Glutamatergic neuron (in vitro differentiated cells): ENCODE results near the gene ERICH6B. TPM values are rescaled to one million over a fixed set of nuclear protein-coding genes. Genes with fewer than 3 reads are reported as not detected.

Experiments used
- DNase-seq: peaks from one replicate; pipeline ENCODE4 v3.0.0; 2022
- H3K27ac Mint-ChIP-seq: one replicate; pipeline ENCODE4 v1.8.0; 2020; ENCODE audit warnings: mild to moderate bottlenecking, mixed read lengths, inconsistent platforms; ENCODE audit not compliant: unreplicated experiment
- H3K27me3 Mint-ChIP-seq: one replicate; pipeline ENCODE4 v1.8.0; 2020; ENCODE audit warnings: mild to moderate bottlenecking, moderate library complexity, mixed read lengths, inconsistent platforms; ENCODE audit not compliant: unreplicated experiment
- H3K36me3 Mint-ChIP-seq: one replicate; pipeline ENCODE4 v1.8.0; 2020; ENCODE audit warnings: mild to moderate bottlenecking, mixed read lengths, inconsistent platforms; ENCODE audit not compliant: unreplicated experiment
- H3K4me1 Mint-ChIP-seq: one replicate; pipeline ENCODE4 v1.8.0; 2020; ENCODE audit warnings: mild to moderate bottlenecking, low read depth, mixed read lengths, inconsistent platforms; ENCODE audit not compliant: unreplicated experiment
- H3K4me3 Mint-ChIP-seq: one replicate; pipeline ENCODE4 v1.8.0; 2020; ENCODE audit warnings: mild to moderate bottlenecking, mixed read lengths, inconsistent platforms; ENCODE audit not compliant: unreplicated experiment
- H3K9me3 Mint-ChIP-seq: one replicate; pipeline ENCODE4 v1.8.0; 2020; ENCODE audit warnings: mild to moderate bottlenecking, moderate library complexity, mixed read lengths, inconsistent platforms; ENCODE audit not compliant: unreplicated experiment
- total RNA-seq: library from RNA; stranded (reverse); fragmentation: NEBNext Ultra II Directional; extraction: Animal tissue kit (Norgen Biotek cat#: 25700); gene quantifications from one replicate; pipeline ENCODE4 v1.2.1, GENCODE V29; 2021; ENCODE audit not compliant: unreplicated experiment
- TF ChIP-seq, protein P1 (sequence below): fragments of 200-600 bp; sonication (generic); IDR thresholded peaks from one replicate; pipeline ENCODE4 v1.5.0; 2021; ENCODE audit not compliant: partially characterized antibody, unreplicated experiment

ERICH6B gene
- total RNA-seq, 1 donor from 2014 or later: not detected

DNA sequence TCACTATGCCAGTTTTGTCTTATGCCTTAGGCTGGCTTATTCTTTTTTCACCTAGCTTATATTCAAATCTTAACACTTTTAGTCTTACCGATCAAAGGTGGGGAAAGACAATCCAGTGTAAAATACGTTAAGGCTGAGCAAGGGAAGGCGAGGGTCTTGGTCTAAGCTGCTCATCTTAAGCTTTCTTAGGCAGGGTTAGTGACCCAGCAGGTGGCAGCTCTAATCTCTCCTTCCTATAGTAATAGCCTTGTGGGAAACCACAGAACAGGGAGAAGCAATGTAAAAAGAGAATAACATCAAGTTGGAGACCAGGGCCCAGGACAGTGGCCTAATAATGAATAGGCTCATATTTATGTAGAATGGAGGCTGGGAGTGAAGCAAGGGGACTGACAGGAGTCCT is 104.9 kb downstream of the ERICH6B start:
- Mint-ChIP-seq H3K27ac (no peak overlapping the region), H3K4me3 (no peak overlapping the region), H3K4me1 (no peaks in the 10 kb centered on the region), H3K36me3 (no peaks in the 10 kb centered on the region), H3K9me3 (no peaks in the 10 kb centered on the region), H3K27me3 (no peaks in the 10 kb centered on the region)
- no peak for DNase-seq
- TF ChIP-seq, protein P1, sequence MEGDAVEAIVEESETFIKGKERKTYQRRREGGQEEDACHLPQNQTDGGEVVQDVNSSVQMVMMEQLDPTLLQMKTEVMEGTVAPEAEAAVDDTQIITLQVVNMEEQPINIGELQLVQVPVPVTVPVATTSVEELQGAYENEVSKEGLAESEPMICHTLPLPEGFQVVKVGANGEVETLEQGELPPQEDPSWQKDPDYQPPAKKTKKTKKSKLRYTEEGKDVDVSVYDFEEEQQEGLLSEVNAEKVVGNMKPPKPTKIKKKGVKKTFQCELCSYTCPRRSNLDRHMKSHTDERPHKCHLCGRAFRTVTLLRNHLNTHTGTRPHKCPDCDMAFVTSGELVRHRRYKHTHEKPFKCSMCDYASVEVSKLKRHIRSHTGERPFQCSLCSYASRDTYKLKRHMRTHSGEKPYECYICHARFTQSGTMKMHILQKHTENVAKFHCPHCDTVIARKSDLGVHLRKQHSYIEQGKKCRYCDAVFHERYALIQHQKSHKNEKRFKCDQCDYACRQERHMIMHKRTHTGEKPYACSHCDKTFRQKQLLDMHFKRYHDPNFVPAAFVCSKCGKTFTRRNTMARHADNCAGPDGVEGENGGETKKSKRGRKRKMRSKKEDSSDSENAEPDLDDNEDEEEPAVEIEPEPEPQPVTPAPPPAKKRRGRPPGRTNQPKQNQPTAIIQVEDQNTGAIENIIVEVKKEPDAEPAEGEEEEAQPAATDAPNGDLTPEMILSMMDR: no peak

DNA sequence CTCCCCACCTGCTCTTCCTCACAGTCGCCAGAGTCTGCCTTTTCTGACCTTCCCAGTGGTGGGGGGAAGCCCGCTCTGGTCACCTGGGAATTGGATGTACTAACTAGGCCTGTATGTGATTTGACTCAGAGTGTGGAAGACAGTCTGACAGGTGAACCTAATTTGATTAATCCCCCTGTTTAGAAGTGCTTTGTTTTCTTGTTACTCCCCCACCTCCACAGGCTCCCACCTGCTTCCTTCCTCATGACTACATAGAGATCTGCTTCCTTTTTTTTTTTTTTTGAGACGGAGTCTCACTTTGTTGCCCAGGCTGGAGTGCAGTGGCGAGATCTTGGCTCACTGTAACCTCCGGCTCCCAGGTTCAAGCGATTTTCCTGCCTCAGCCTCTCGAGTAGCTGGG is 106.8 kb downstream of the ERICH6B start:
- Mint-ChIP-seq H3K4me3 (no peak overlapping the region), H3K9me3 (no peaks in the 10 kb centered on the region), H3K27ac (no peak overlapping the region), H3K4me1 (no peaks in the 10 kb centered on the region), H3K36me3 (peaks cover under 1% of the 10 kb centered on the region), H3K27me3 (no peaks in the 10 kb centered on the region)
- no peak for DNase-seq
- TF ChIP-seq, protein P1: no peak

DNA sequence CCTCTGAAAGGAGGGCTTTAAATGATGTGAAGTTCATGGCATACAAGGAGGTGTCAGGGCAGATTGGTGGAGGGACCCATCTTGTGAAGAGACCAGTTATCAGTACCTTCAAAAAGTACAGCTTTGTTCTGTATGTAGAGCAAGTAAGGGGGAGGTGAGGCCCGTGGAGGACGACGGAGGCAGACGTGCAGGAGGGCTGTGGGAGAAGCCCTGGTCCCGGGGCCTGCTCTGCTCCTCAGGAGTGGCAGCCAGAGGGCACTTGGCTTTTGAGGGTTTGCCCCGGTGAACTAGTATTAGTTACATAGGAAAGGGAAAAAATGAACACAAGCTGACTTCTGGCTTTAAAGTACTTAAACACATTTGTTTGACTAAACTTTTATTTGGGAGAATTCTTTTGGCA is 108.7 kb downstream of the ERICH6B start:
- Mint-ChIP-seq H3K36me3 (peaks cover 7% of the 10 kb centered on the region), H3K27me3 (no peaks in the 10 kb centered on the region), H3K4me1 (no peaks in the 10 kb centered on the region), H3K27ac (no peak overlapping the region), H3K4me3 (no peak overlapping the region), H3K9me3 (no peaks in the 10 kb centered on the region)
- DNase-seq: no peak
- TF ChIP-seq, protein P1: no peak

DNA sequence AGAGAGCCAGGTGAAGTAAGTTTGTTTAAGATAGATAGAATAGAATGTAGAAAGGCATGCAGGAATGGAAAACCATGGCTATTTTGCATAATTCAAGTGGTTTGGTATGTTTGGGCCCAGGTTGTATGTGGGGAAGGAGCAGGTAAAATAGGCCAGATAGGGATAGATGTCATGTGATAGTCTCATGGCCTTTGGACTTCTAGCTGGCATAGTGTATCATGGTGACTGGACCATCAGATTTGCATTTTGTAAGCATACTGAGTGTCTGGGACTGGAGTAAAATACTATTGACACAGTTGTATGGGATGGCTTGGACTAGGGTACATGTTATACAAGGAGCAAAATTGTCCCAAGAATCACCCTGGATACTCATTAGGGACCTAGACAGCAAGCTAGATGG is 111.9 kb downstream of the ERICH6B start:
- no peak for DNase-seq
- H3K27ac Mint-ChIP-seq: no peak overlapping the region

DNA sequence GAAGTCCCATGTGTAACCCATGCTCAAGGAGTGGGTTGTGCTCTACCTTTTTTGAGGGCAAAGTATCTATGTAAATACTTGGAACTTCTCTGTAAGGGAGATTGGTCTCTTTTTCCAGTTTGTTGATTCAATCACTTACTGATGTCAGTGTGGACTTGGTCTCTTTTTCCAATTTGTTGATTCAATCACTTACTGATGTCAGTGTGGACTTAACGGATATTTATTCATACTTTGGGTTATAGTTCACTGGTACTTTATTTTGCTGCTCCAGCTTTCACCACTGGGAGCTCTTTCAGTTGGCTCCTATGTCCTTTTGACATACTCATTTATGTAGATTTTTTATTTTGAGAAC is 114.4 kb downstream of the ERICH6B start:
- Mint-ChIP-seq H3K9me3 (no peaks in the 10 kb centered on the region), H3K27ac (no peak overlapping the region), H3K27me3 (no peaks in the 10 kb centered on the region), H3K36me3 (peaks cover 17% of the 10 kb centered on the region), H3K4me3 (no peak overlapping the region), H3K4me1 (peaks cover 5% of the 10 kb centered on the region)
- TF ChIP-seq, protein P1: no peak
- DNase-seq: no peak

More for the DNA sequence above, 111.9 kb downstream of the ERICH6B start:
- Mint-ChIP-seq H3K9me3 (no peaks in the 10 kb centered on the region), H3K27me3 (no peaks in the 10 kb centered on the region), H3K36me3 (peaks cover 14% of the 10 kb centered on the region), H3K4me3 (no peak overlapping the region), H3K4me1 (peaks cover 5% of the 10 kb centered on the region)
- TF ChIP-seq, protein P1: no peak
